H1 (cell line): ENCODE data around the gene PNMA8C. TPM values are rescaled to one million over a fixed set of nuclear protein-coding genes. Genes with fewer than 3 reads are reported as not detected.

Experiments
- CTCF ChIA-PET: fragments of 300-600 bp; sonication (Branson Sonifier 250); formaldehyde crosslinking; loops from one replicate; lab custom pipeline; 2021; ENCODE audit not compliant: partially characterized antibody; lab: Charles Lee
- POLR2A ChIA-PET: fragments of 300-600 bp; sonication (Branson Sonifier 250); formaldehyde crosslinking; loops from one replicate; lab custom pipeline; 2021; ENCODE audit warnings: inconsistent platforms; ENCODE audit not compliant: partially characterized antibody; lab: Charles Lee
- DNase-seq, 2 experiments: peaks; one replicate each; pipeline versions ENCODE4 v3.0.0 to v3.0.0-alpha.2; 2010 to 2022; ENCODE audit warnings: low spot score in 2 of 2, low read depth in 1 of 2, mixed read lengths in 1 of 2
- FAIRE-seq: peaks from 2 replicates; lab custom pipeline; 2011; peaks lifted over from hg19 to GRCh38; lab: Jason Lieb, UNC
- H2AFZ ChIP-seq: 2 replicates; pipeline ENCODE4 v1.8.1; 2012; ENCODE audit warnings: low read length, inconsistent platforms
- H2AK5ac ChIP-seq: 2 replicates; pipeline ENCODE4 v1.6.1; 2013; ENCODE audit warnings: low read depth, low read length
- H2BK120ac ChIP-seq: replicated peaks from 2 replicates; pipeline ENCODE3; 2013; ENCODE audit warnings: low read depth, low read length, inconsistent platforms
- H2BK12ac ChIP-seq: 2 replicates; pipeline ENCODE4 v1.6.1; 2013; ENCODE audit warnings: low read depth, low read length
- H2BK15ac ChIP-seq: 2 replicates; pipeline ENCODE4 v1.6.1; 2013; ENCODE audit warnings: low read length
- H2BK20ac ChIP-seq: 2 replicates; pipeline ENCODE4 v1.6.1; 2013; ENCODE audit warnings: low read length
- H2BK5ac ChIP-seq: 2 replicates; pipeline ENCODE4 v1.6.1; 2013; ENCODE audit warnings: low read depth, low read length
- H3K14ac ChIP-seq: 2 replicates; pipeline ENCODE4 v1.6.1; 2013; ENCODE audit warnings: inconsistent platforms; ENCODE audit not compliant: insufficient read length
- H3K18ac ChIP-seq: 2 replicates; pipeline ENCODE4 v1.6.1; 2013; ENCODE audit warnings: low read length; ENCODE audit errors: extremely low read depth
- H3K23ac ChIP-seq: 2 replicates; pipeline ENCODE4 v1.6.1; 2013; ENCODE audit warnings: inconsistent platforms; ENCODE audit not compliant: insufficient read length
- H3K23me2 ChIP-seq: 2 replicates; pipeline ENCODE4 v1.6.1; 2013; ENCODE audit warnings: low read depth, low read length
- H3K27ac ChIP-seq: 2 replicates; pipeline ENCODE4 v1.6.1; 2011; ENCODE audit warnings: low read depth, low read length, inconsistent platforms
- H3K27me3 ChIP-seq, 4 experiments: replicated peaks in 1 of 4; 1 replicate in 1 of 4; 2 replicates in 3 of 4; pipeline versions ENCODE4 v1.6.1 to v1.8.1; 2011 to 2013; ENCODE audit warnings: low read length in 3 of 4, mild to moderate bottlenecking in 3 of 4, inconsistent platforms in 2 of 4, mixed read lengths in 2 of 4, moderate library complexity in 1 of 4; ENCODE audit not compliant: control insufficient read depth in 3 of 4, insufficient read depth in 3 of 4; ENCODE audit errors: extremely low read depth in 1 of 4
- H3K36me3 ChIP-seq, 4 experiments: 2 replicates each; pipeline versions ENCODE4 v1.6.1 to v1.8.1; 2011 to 2013; ENCODE audit warnings: mild to moderate bottlenecking in 4 of 4, low read length in 3 of 4, moderate library complexity in 2 of 4, control low read depth in 1 of 4, inconsistent platforms in 1 of 4; ENCODE audit not compliant: insufficient read depth in 4 of 4, control insufficient read depth in 2 of 4
- H3K4ac ChIP-seq: replicated peaks from 2 replicates; pipeline ENCODE3; 2013; ENCODE audit warnings: low read length, low read depth, mixed read lengths, inconsistent platforms; ENCODE audit not compliant: insufficient read length
- H3K4me1 ChIP-seq, 4 experiments: replicated peaks in 1 of 4; 1 replicate in 1 of 4; 2 replicates in 3 of 4; pipeline versions ENCODE4 v1.6.1 to v1.8.1; 2011 to 2013; ENCODE audit warnings: low read length in 3 of 4, inconsistent platforms in 2 of 4, mixed read lengths in 1 of 4; ENCODE audit not compliant: insufficient read depth in 4 of 4, control insufficient read depth in 3 of 4
- H3K4me2 ChIP-seq, 2 experiments: 2 replicates each; pipeline versions ENCODE4 v1.6.1 to v1.8.1; 2011 to 2013; ENCODE audit warnings: low read depth in 2 of 2, low read length in 2 of 2, control low read depth in 1 of 2, inconsistent platforms in 1 of 2, mild to moderate bottlenecking in 1 of 2; ENCODE audit not compliant: insufficient read depth in 1 of 2
- H3K4me3 ChIP-seq, 4 experiments: fragments of 200-600, 300-600 bp in 1 of 4; sonication (generic), shearing (Covaris generic), sonication (Bioruptor Twin) in 1 of 4; 2 replicates each; pipeline versions ENCODE4 v1.5.1 to v1.8.1; 2011 to 2016; ENCODE audit warnings: low read length in 4 of 4, low read depth in 3 of 4, control low read depth in 2 of 4, inconsistent platforms in 2 of 4, mild to moderate bottlenecking in 2 of 4, mixed read lengths in 1 of 4, moderate library complexity in 1 of 4; ENCODE audit not compliant: insufficient read depth in 2 of 4; ENCODE audit errors: extremely low read depth in 1 of 4
- H3K56ac ChIP-seq: replicated peaks from 2 replicates; pipeline ENCODE3; 2013; ENCODE audit warnings: low read depth, mild to moderate bottlenecking, mixed read lengths, low read length, inconsistent platforms; ENCODE audit not compliant: insufficient read length
- H3K79me1 ChIP-seq: 2 replicates; pipeline ENCODE4 v1.6.1; 2013; ENCODE audit warnings: low read depth, low read length, control low read depth
- H3K79me2 ChIP-seq, 2 experiments: 2 replicates each; pipeline versions ENCODE4 v1.6.1 to v1.8.1; 2012 to 2013; ENCODE audit warnings: low read length in 2 of 2, mild to moderate bottlenecking in 2 of 2, inconsistent platforms in 1 of 2; ENCODE audit not compliant: insufficient read depth in 2 of 2, control insufficient read depth in 1 of 2
- H3K9ac ChIP-seq, 4 experiments: replicated peaks in 1 of 4; 1 replicate in 1 of 4; 2 replicates in 3 of 4; pipeline versions ENCODE4 v1.6.1 to v1.8.1; 2011 to 2013; ENCODE audit warnings: low read depth in 3 of 4, low read length in 3 of 4, control low read depth in 2 of 4, mild to moderate bottlenecking in 2 of 4, moderate library complexity in 2 of 4, inconsistent platforms in 1 of 4; ENCODE audit errors: extremely low read depth in 1 of 4
- H3K9me3 ChIP-seq, 2 experiments: 2 replicates each; pipeline versions ENCODE4 v1.6.1 to v1.8.1; 2012 to 2013; ENCODE audit warnings: mild to moderate bottlenecking in 2 of 2, moderate library complexity in 2 of 2, control low read depth in 1 of 2, inconsistent platforms in 1 of 2, low read depth in 1 of 2, low read length in 1 of 2, mixed read lengths in 1 of 2; ENCODE audit not compliant: insufficient read depth in 2 of 2
- H4K20me1 ChIP-seq, 2 experiments: replicated peaks in 1 of 2; 2 replicates each; pipeline versions ENCODE3 to v1.8.1; 2011 to 2013; ENCODE audit warnings: inconsistent platforms in 2 of 2, low read length in 2 of 2, mild to moderate bottlenecking in 1 of 2; ENCODE audit not compliant: insufficient read depth in 2 of 2, control insufficient read depth in 1 of 2
- H4K5ac ChIP-seq: 2 replicates; pipeline ENCODE4 v1.6.1; 2013; ENCODE audit warnings: low read length, low read depth, mixed read lengths, inconsistent platforms; ENCODE audit not compliant: insufficient read length
- H4K8ac ChIP-seq: 2 replicates; pipeline ENCODE4 v1.8.0; 2013; ENCODE audit warnings: mild to moderate bottlenecking, moderate library complexity, low read length, inconsistent platforms; ENCODE audit not compliant: insufficient read depth; ENCODE audit errors: extremely low read depth
- H4K91ac ChIP-seq: replicated peaks from 2 replicates; pipeline ENCODE3; 2013; ENCODE audit warnings: low read length, mixed read lengths, inconsistent platforms; ENCODE audit not compliant: insufficient read length
- CEBPB ChIP-seq: IDR thresholded peaks from 2 replicates; pipeline ENCODE4 v1.6.1; 2012; ENCODE audit warnings: low read depth, low read length
- CREB1 ChIP-seq: IDR thresholded peaks from 2 replicates; pipeline ENCODE4 v1.6.1; 2012; ENCODE audit warnings: inconsistent platforms
- JUN ChIP-seq: IDR thresholded peaks from 2 replicates; pipeline ENCODE4 v1.6.1; 2011; ENCODE audit warnings: low read depth, mild to moderate bottlenecking, improper control_type of control experiment, low read length
- JUND ChIP-seq: IDR thresholded peaks from 2 replicates; pipeline ENCODE4 v1.6.1; 2011; ENCODE audit warnings: mild to moderate bottlenecking, improper control_type of control experiment, low read length
- KDM4A ChIP-seq: IDR thresholded peaks from one replicate; pipeline ENCODE4 v1.7.1; 2012; ENCODE audit warnings: low read depth, mild to moderate bottlenecking, moderate library complexity, low read length, inconsistent platforms; ENCODE audit not compliant: severe bottlenecking
- RBBP5 ChIP-seq: IDR thresholded peaks from 2 replicates; pipeline ENCODE4 v1.7.1; 2012; ENCODE audit warnings: low read depth, mild to moderate bottlenecking, inconsistent platforms, low read length, moderate library complexity, borderline replicate concordance
- RFX5 ChIP-seq: IDR thresholded peaks from 2 replicates; pipeline ENCODE4 v1.6.1; 2011; ENCODE audit warnings: low read depth, low read length, improper control_type of control experiment, borderline replicate concordance
- SIN3A ChIP-seq, 2 experiments: IDR thresholded peaks in 1 of 2; conservative IDR thresholded peaks in 1 of 2; 2 replicates each; pipeline ENCODE4 v1.6.1; 2011 to 2012; ENCODE audit warnings: low read length in 2 of 2, improper control_type of control experiment in 1 of 2, low read depth in 1 of 2, mild to moderate bottlenecking in 1 of 2
- TBP ChIP-seq: IDR thresholded peaks from 2 replicates; pipeline ENCODE4 v1.6.1; 2011; ENCODE audit warnings: low read depth, low read length, improper control_type of control experiment
- WGBS, 2 experiments: shearing (Covaris generic) in 1 of 2; methylation state at CpG; one replicate each; pipeline versions ENCODE4 v1.1.6 to v1.1.7; 2013 to 2015; ENCODE audit warnings: low lambda C conversion rate in 2 of 2, mixed read lengths in 2 of 2, inconsistent platforms in 1 of 2, low coverage in 1 of 2, missing lambda C conversion rate in 1 of 2; ENCODE audit not compliant: insufficient replicate concordance in 2 of 2, insufficient coverage in 1 of 2, insufficient read length in 1 of 2; ENCODE audit errors: extremely low coverage in 1 of 2, missing lambda C conversion rate in 1 of 2; 5-methylcytosine and 5-hydroxymethylcytosine counted together
- long read RNA-seq, 2 experiments: library from RNA in 1 of 2; library from capped mRNA in 1 of 2; stranded (forward); transcript quantifications; one replicate each; pipeline ENCODE4 v2.0.0, GENCODE V29; 2021; ENCODE audit warnings: inconsistent platforms in 1 of 2
- polyA minus RNA-seq, 3 experiments: library from RNA; depleted of rRNA, polyadenylated mRNA; stranded (reverse); fragments of >200 nt; gene quantifications; 1 replicate in 2 of 3; 2 replicates in 1 of 3; pipeline ENCODE4 v1.2.3, GENCODE V29; 2011
- polyA plus RNA-seq, 7 experiments: library from polyadenylated mRNA; depleted of rRNA in 3 of 7; stranded (reverse) in 5 of 7; unstranded in 2 of 7; fragments of >200 nt in 5 of 7; fragments of 200-250 nt in 2 of 7; gene quantifications; 1 replicate in 5 of 7; 2 replicates in 1 of 7; 4 replicates in 1 of 7; pipeline versions ENCODE4 v1.2.1 to v1.2.3, GENCODE V29; 2011 to 2013; ENCODE audit warnings: missing spikeins in 2 of 7, mixed read lengths in 2 of 7
- total RNA-seq: library from RNA; stranded (reverse); fragmentation: NEBNext Ultra II Directional; extraction: Animal tissue kit (Norgen Biotek cat#: 25700); gene quantifications from 2 replicates; pipeline ENCODE4 v1.2.1, GENCODE V29; 2021

Gene PNMA8C
- total RNA-seq = 1.7 and 1.8 TPM in 2 replicates
- 0.46 and 0.53 TPM in 2 replicates for polyA plus RNA-seq (2011; rRNA removed)
- 0.48 TPM for polyA plus RNA-seq (2011; cell fraction: cytosol; rRNA removed)
- polyA plus RNA-seq (2011; cell fraction: nucleus; rRNA removed) = 0.46 TPM
- polyA plus RNA-seq (2012, experiment 1 of 2) = 0.66 to 1.0 TPM (median 0.76 TPM) in 4 replicates
- 0.10 TPM for polyA plus RNA-seq (2012, experiment 2 of 2)
- polyA plus RNA-seq (2013, experiment 1 of 2) = 0.57 TPM
- polyA plus RNA-seq (2013, experiment 2 of 2) = 0.63 TPM
- 0.91 and 1.1 TPM in 2 replicates for polyA minus RNA-seq (2011; rRNA and poly(A)+ RNA removed)
- polyA minus RNA-seq (2011; cell fraction: cytosol; rRNA and poly(A)+ RNA removed) = 0.59 TPM
- polyA minus RNA-seq (2011; cell fraction: nucleus; rRNA and poly(A)+ RNA removed) = 0.50 TPM
- long read RNA-seq, experiment 1 = 0 reads
- long read RNA-seq, experiment 2 = 0 reads

- peak within 1 kb of the TSS; percentile 73 to 95 for H3K4me2 ChIP-seq
- H3K36me3 ChIP-seq = no peaks in the 10 kb centered on the region
- ChIA-PET POLR2A (interaction anchor here (1.0 to 1.4 kb wide), 3 partner anchors 13 to 23 kb away, joined by 3 to 6 read pairs (median 5); no protein-coding TSS in a partner anchor), CTCF (interaction anchor here (0.9 to 1.3 kb wide), 2 partner anchors 19 to 87 kb away, joined by 3 read pairs; no protein-coding TSS in a partner anchor)
- H4K5ac ChIP-seq = no peak within 1 kb of the TSS
- peak within 1 kb of the TSS; percentile 52; the same call in 1 of the 2 replicates for H2BK5ac ChIP-seq
- H3K27ac ChIP-seq = no peak within 1 kb of the TSS
- H3K18ac ChIP-seq = no peak within 1 kb of the TSS
- H3K4me3 ChIP-seq = peak within 1 kb of the TSS; percentile 37 to 59 (median 54)
- H2AFZ ChIP-seq = peak within 1 kb of the TSS; percentile 80; the same call in 1 of the 2 replicates
- H4K8ac ChIP-seq = no peak within 1 kb of the TSS; the same call in 1 of the 2 replicates
- FAIRE-seq (peak; percentile 65), DNase-seq (peak in 1 of 2 experiments; percentile 93)
- peak within 1 kb of the TSS; percentile 61; the same call in 1 of the 2 replicates for H2BK15ac ChIP-seq
- H3K27me3 ChIP-seq = peaks cover 0 to 20% (median 15%) of the 10 kb centered on the region in 4 experiments; a peak in 5 of 7 replicates
- 43% methylated on average over 39 of the region's 52 CpGs; no CpG with 5 or more reads in 1 of the 2 experiments for WGBS, 2 experiments
- H3K9me3 ChIP-seq = no peaks in the 10 kb centered on the region
- no peak within 1 kb of the TSS for H2BK120ac ChIP-seq
- H4K91ac ChIP-seq = no peak within 1 kb of the TSS
- H3K56ac ChIP-seq = no peak within 1 kb of the TSS
- H4K20me1 ChIP-seq = no peaks in the 10 kb centered on the region
- H3K4ac ChIP-seq = no peak within 1 kb of the TSS
- H2BK12ac ChIP-seq = no peak within 1 kb of the TSS
- H3K9ac ChIP-seq = peak within 1 kb of the TSS in 1 of 4 experiments; percentile 2; a peak in 2 of 7 replicates
- H3K14ac ChIP-seq = no peak within 1 kb of the TSS
- peaks cover 8% of the 10 kb centered on the region for H3K23me2 ChIP-seq
- no peak within 1 kb of the TSS for H2AK5ac ChIP-seq
- no peak within 1 kb of the TSS for H3K23ac ChIP-seq
- H3K79me2 ChIP-seq = no peaks in the 10 kb centered on the region
- no peaks in the 10 kb centered on the region for H3K79me1 ChIP-seq
- H3K4me1 ChIP-seq = peaks cover 3 to 6% (median 5%) of the 10 kb centered on the region in 4 experiments; a peak in 6 of 7 replicates
- H2BK20ac ChIP-seq = no peak within 1 kb of the TSS
- TF ChIP-seq SIN3A (conservative IDR thresholded peaks at IDR 0.05 in 1 of 2, IDR thresholded peaks at IDR 0.05 in 1 of 2; ENCODE audit: low read depth in 1 of 2, low read length in 2 of 2) (peak in 1 of 2 experiments; percentile 85; a peak in 2 of 4 replicates), RBBP5 (no peak), KDM4A (no peak), TBP (no peak), JUND (peak; percentile 97), JUN (peak; percentile 83), RFX5 (peak; percentile 83), CREB1 (peak; percentile 93), CEBPB (no peak)
These were observed at the start of gene PNMA8C for GRCh38 chr19:46428239-46429135. PNMA8C (minus strand) TSS chr19:46428936; CDS start chr19:46428359, 577 bp downstream.
